ENCODE measurements around the gene CCDC91. TPM values are rescaled to one million over a fixed set of nuclear protein-coding genes. Genes with fewer than 3 reads are reported as not detected.

The CCDC91 gene
- total RNA-seq, 1 donor from 2014 or later: 76.6 TPM

- Histone ChIP-seq H3K36me3 (no peaks in the 10 kb centered on the region), H3K27ac (no peak overlapping the region), H3K4me1 (no peaks in the 10 kb centered on the region), H3K27me3 (no peaks in the 10 kb centered on the region), H3K9me3 (no peaks in the 10 kb centered on the region), H3K4me3 (no peak overlapping the region)
- intact Hi-C loops (cut with DNase I): no loop called here
- no peak for DNase-seq (ENCODE audit: extremely low spot score in 2 of 2)
- TF ChIP-seq POLR2A (IDR thresholded peaks at IDR 0.05): no peak
- TF ChIP-seq CTCF (IDR thresholded peaks at IDR 0.05): no peak
- no peak for TF ChIP-seq POLR2AphosphoS5 (IDR thresholded peaks at IDR 0.05; ENCODE audit: insufficient read depth in 1 of 2, low read depth in 1 of 2)
Measured at GRCh38 chr12:28161697-28162096, 28.6 kb upstream of the CCDC91 start.

GRCh38 chr12:28162697-28163096 lies 27.6 kb upstream of the CCDC91 start:
- intact Hi-C loops (cut with DNase I): no loop called here
- Histone ChIP-seq H3K36me3 (no peaks in the 10 kb centered on the region), H3K4me1 (no peaks in the 10 kb centered on the region), H3K4me3 (no peak overlapping the region), H3K27me3 (no peaks in the 10 kb centered on the region), H3K9me3 (no peaks in the 10 kb centered on the region), H3K27ac (no peak overlapping the region)
- DNase-seq (ENCODE audit: extremely low spot score in 2 of 2): no peak
- TF ChIP-seq CTCF (IDR thresholded peaks at IDR 0.05) (no peak), POLR2AphosphoS5 (IDR thresholded peaks at IDR 0.05; ENCODE audit: insufficient read depth in 1 of 2, low read depth in 1 of 2) (no peak), POLR2A (IDR thresholded peaks at IDR 0.05) (no peak)

GRCh38 chr12:28164644-28165275 lies 25.5 kb upstream of the CCDC91 start:
- TF ChIP-seq POLR2AphosphoS5 (IDR thresholded peaks at IDR 0.05; ENCODE audit: insufficient read depth in 1 of 2, low read depth in 1 of 2): no peak
- TF ChIP-seq CTCF (IDR thresholded peaks at IDR 0.05): no peak
- no peak for TF ChIP-seq POLR2A (IDR thresholded peaks at IDR 0.05)
- no peaks in the 10 kb centered on the region for H3K9me3 ChIP-seq

GRCh38 chr12:28167981-28168485 lies 22.2 kb upstream of the CCDC91 start:
- Histone ChIP-seq H3K36me3 (no peaks in the 10 kb centered on the region), H3K4me3 (no peak overlapping the region), H3K9me3 (no peaks in the 10 kb centered on the region), H3K4me1 (no peaks in the 10 kb centered on the region), H3K27ac (no peak overlapping the region), H3K27me3 (no peaks in the 10 kb centered on the region)
- no peak for DNase-seq (ENCODE audit: extremely low spot score in 2 of 2)
- TF ChIP-seq POLR2A (IDR thresholded peaks at IDR 0.05) (no peak), CTCF (IDR thresholded peaks at IDR 0.05) (no peak), POLR2AphosphoS5 (IDR thresholded peaks at IDR 0.05; ENCODE audit: insufficient read depth in 1 of 2, low read depth in 1 of 2) (no peak)
- intact Hi-C loops (cut with DNase I): no loop called here

More at GRCh38 chr12:28164644-28165275, 25.5 kb upstream of the CCDC91 start:
- no peak overlapping the region for H3K27ac ChIP-seq
- H3K4me1 ChIP-seq: no peaks in the 10 kb centered on the region
- no peak overlapping the region for H3K4me3 ChIP-seq
- H3K27me3 ChIP-seq: no peaks in the 10 kb centered on the region
- intact Hi-C loops (cut with DNase I): no loop called here
- H3K36me3 ChIP-seq: no peaks in the 10 kb centered on the region
- no peak for DNase-seq (ENCODE audit: extremely low spot score in 2 of 2)

GRCh38 chr12:28171356-28172060 lies 18.7 kb upstream of the CCDC91 start:
- H3K27me3 ChIP-seq: no peaks in the 10 kb centered on the region
- no peak for DNase-seq (ENCODE audit: extremely low spot score in 2 of 2)
- H3K9me3 ChIP-seq: no peaks in the 10 kb centered on the region
- H3K4me3 ChIP-seq: no peak overlapping the region
- no peaks in the 10 kb centered on the region for H3K36me3 ChIP-seq
- intact Hi-C loops (cut with DNase I): no loop called here
- H3K27ac ChIP-seq: no peak overlapping the region
- TF ChIP-seq CTCF (IDR thresholded peaks at IDR 0.05): no peak
- no peak for TF ChIP-seq POLR2AphosphoS5 (IDR thresholded peaks at IDR 0.05; ENCODE audit: insufficient read depth in 1 of 2, low read depth in 1 of 2)
- TF ChIP-seq POLR2A (IDR thresholded peaks at IDR 0.05): no peak
- H3K4me1 ChIP-seq: no peaks in the 10 kb centered on the region

Data from vagina (tissue), 2 donors.